A549 (cell line): ENCODE results near the gene TIAM2.

Experiments
- CHD2 ChIP-seq: fragments of 150-350 bp; IDR thresholded peaks from 2 replicates; pipeline ENCODE4 v1.6.1; 2014; ENCODE audit warnings: low read length; ENCODE audit not compliant: partially characterized antibody
- EP300 ChIP-seq, 2 experiments: fragments of >200 bp; sonication (Bioruptor Twin); formaldehyde crosslinking; IDR thresholded peaks; 2 replicates in 1 of 2; 3 replicates in 1 of 2; pipeline ENCODE4 v1.6.1; 2016 to 2017
- JUN ChIP-seq, 2 experiments: fragments of >200 bp; sonication (Bioruptor Twin); formaldehyde crosslinking; IDR thresholded peaks; 2 replicates in 1 of 2; 3 replicates in 1 of 2; pipeline ENCODE4 v1.6.1; 2016 to 2017
- MYC ChIP-seq: IDR thresholded peaks from 2 replicates; pipeline ENCODE4 v1.6.1; 2012; ENCODE audit warnings: mild to moderate bottlenecking, inconsistent platforms, low read length, improper control_type of control experiment, borderline replicate concordance
- POLR2A ChIP-seq: IDR thresholded peaks from 2 replicates; pipeline ENCODE4 v1.6.1; 2012; ENCODE audit warnings: mild to moderate bottlenecking, low read length
- RCOR1 ChIP-seq: fragments of 150-350 bp; IDR thresholded peaks from 2 replicates; pipeline ENCODE4 v1.6.1; 2014; ENCODE audit warnings: antibody characterized with exemption, low read length, low read depth
- SREBF2 ChIP-seq: fragments of 450-650 bp; IDR thresholded peaks from 2 replicates; pipeline ENCODE4 v1.6.1; 2014; ENCODE audit warnings: mild to moderate bottlenecking, moderate library complexity
- TF ChIP-seq, protein P1 (sequence below): fragments of >200 bp; sonication (Bioruptor Twin); formaldehyde crosslinking; IDR thresholded peaks from 3 replicates; pipeline ENCODE4 v1.5.1; 2016
- TF ChIP-seq, protein P2 (sequence below): fragments of 200-600 bp; sonication (generic); IDR thresholded peaks from 2 replicates; pipeline ENCODE4 v1.6.1; 2016; ENCODE audit warnings: antibody characterized with exemption, mild to moderate bottlenecking, moderate library complexity

DNA sequence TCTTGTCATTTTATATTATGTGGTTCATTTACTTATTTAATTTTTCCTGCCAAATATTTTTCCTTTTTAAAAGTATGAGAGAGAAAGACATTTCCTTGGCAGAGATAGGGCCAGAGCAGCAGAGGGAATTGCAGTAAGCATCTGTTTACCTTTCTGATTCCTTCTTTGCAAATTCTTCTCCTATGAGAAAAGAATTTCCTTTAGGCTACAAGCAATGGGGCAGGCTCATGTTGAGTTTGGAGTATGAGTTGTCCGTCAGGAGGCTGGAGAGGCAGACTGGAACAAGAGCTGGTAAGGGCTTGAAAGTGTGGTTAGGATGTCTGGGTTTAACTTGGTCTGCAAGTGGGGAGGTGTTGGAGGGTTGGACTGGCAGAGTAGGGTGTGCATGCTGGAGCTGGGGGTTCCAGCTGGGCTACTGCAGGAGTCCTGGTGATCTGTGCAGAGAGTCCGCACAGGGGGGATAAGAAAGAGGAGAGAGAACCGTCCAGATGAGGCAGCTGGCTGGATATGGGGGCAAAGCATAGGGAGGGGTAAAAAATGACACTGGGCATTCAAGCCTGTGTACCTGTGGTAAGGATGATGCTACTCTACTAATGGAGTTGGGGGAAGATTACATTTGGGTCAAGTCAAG, 19.7 kb downstream of the TIAM2 start:
- TF ChIP-seq POLR2A (no peak), JUN (IDR thresholded peaks at IDR 0.05) (no peak), RCOR1 (no peak), MYC (no peak), CHD2 (no peak), SREBF2 (no peak), EP300 (IDR thresholded peaks at IDR 0.05) (no peak)
- TF ChIP-seq, protein P1, sequence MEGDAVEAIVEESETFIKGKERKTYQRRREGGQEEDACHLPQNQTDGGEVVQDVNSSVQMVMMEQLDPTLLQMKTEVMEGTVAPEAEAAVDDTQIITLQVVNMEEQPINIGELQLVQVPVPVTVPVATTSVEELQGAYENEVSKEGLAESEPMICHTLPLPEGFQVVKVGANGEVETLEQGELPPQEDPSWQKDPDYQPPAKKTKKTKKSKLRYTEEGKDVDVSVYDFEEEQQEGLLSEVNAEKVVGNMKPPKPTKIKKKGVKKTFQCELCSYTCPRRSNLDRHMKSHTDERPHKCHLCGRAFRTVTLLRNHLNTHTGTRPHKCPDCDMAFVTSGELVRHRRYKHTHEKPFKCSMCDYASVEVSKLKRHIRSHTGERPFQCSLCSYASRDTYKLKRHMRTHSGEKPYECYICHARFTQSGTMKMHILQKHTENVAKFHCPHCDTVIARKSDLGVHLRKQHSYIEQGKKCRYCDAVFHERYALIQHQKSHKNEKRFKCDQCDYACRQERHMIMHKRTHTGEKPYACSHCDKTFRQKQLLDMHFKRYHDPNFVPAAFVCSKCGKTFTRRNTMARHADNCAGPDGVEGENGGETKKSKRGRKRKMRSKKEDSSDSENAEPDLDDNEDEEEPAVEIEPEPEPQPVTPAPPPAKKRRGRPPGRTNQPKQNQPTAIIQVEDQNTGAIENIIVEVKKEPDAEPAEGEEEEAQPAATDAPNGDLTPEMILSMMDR, result no peak
- TF ChIP-seq, protein P2, sequence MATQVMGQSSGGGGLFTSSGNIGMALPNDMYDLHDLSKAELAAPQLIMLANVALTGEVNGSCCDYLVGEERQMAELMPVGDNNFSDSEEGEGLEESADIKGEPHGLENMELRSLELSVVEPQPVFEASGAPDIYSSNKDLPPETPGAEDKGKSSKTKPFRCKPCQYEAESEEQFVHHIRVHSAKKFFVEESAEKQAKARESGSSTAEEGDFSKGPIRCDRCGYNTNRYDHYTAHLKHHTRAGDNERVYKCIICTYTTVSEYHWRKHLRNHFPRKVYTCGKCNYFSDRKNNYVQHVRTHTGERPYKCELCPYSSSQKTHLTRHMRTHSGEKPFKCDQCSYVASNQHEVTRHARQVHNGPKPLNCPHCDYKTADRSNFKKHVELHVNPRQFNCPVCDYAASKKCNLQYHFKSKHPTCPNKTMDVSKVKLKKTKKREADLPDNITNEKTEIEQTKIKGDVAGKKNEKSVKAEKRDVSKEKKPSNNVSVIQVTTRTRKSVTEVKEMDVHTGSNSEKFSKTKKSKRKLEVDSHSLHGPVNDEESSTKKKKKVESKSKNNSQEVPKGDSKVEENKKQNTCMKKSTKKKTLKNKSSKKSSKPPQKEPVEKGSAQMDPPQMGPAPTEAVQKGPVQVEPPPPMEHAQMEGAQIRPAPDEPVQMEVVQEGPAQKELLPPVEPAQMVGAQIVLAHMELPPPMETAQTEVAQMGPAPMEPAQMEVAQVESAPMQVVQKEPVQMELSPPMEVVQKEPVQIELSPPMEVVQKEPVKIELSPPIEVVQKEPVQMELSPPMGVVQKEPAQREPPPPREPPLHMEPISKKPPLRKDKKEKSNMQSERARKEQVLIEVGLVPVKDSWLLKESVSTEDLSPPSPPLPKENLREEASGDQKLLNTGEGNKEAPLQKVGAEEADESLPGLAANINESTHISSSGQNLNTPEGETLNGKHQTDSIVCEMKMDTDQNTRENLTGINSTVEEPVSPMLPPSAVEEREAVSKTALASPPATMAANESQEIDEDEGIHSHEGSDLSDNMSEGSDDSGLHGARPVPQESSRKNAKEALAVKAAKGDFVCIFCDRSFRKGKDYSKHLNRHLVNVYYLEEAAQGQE, result no peak
